H1 (cell line): Measurements from ENCODE around the gene CHST13. TPM values are rescaled to one million over a fixed set of nuclear protein-coding genes. Genes with fewer than 3 reads are reported as not detected.

ENCODE experiments used
- CTCF ChIA-PET: fragments of 300-600 bp; sonication (Branson Sonifier 250); formaldehyde crosslinking; loops from one replicate; lab custom pipeline; 2021; ENCODE audit not compliant: partially characterized antibody; lab: Charles Lee
- POLR2A ChIA-PET: fragments of 300-600 bp; sonication (Branson Sonifier 250); formaldehyde crosslinking; loops from one replicate; lab custom pipeline; 2021; ENCODE audit warnings: inconsistent platforms; ENCODE audit not compliant: partially characterized antibody; lab: Charles Lee
- DNase-seq, 2 experiments: peaks; one replicate each; pipeline versions ENCODE4 v3.0.0 to v3.0.0-alpha.2; 2010 to 2022; ENCODE audit warnings: low spot score in 2 of 2, low read depth in 1 of 2, mixed read lengths in 1 of 2
- FAIRE-seq: peaks from 2 replicates; lab custom pipeline; 2011; peaks lifted over from hg19 to GRCh38; lab: Jason Lieb, UNC
- H2AFZ ChIP-seq: 2 replicates; pipeline ENCODE4 v1.8.1; 2012; ENCODE audit warnings: low read length, inconsistent platforms
- H2AK5ac ChIP-seq: 2 replicates; pipeline ENCODE4 v1.6.1; 2013; ENCODE audit warnings: low read depth, low read length
- H2BK120ac ChIP-seq: replicated peaks from 2 replicates; pipeline ENCODE3; 2013; ENCODE audit warnings: low read depth, low read length, inconsistent platforms
- H2BK12ac ChIP-seq: 2 replicates; pipeline ENCODE4 v1.6.1; 2013; ENCODE audit warnings: low read depth, low read length
- H2BK15ac ChIP-seq: 2 replicates; pipeline ENCODE4 v1.6.1; 2013; ENCODE audit warnings: low read length
- H2BK20ac ChIP-seq: 2 replicates; pipeline ENCODE4 v1.6.1; 2013; ENCODE audit warnings: low read length
- H2BK5ac ChIP-seq: 2 replicates; pipeline ENCODE4 v1.6.1; 2013; ENCODE audit warnings: low read depth, low read length
- H3K14ac ChIP-seq: 2 replicates; pipeline ENCODE4 v1.6.1; 2013; ENCODE audit warnings: inconsistent platforms; ENCODE audit not compliant: insufficient read length
- H3K18ac ChIP-seq: 2 replicates; pipeline ENCODE4 v1.6.1; 2013; ENCODE audit warnings: low read length; ENCODE audit errors: extremely low read depth
- H3K23ac ChIP-seq: 2 replicates; pipeline ENCODE4 v1.6.1; 2013; ENCODE audit warnings: inconsistent platforms; ENCODE audit not compliant: insufficient read length
- H3K23me2 ChIP-seq: 2 replicates; pipeline ENCODE4 v1.6.1; 2013; ENCODE audit warnings: low read depth, low read length
- H3K27ac ChIP-seq: 2 replicates; pipeline ENCODE4 v1.6.1; 2011; ENCODE audit warnings: low read depth, low read length, inconsistent platforms
- H3K27me3 ChIP-seq, 4 experiments: replicated peaks in 1 of 4; 1 replicate in 1 of 4; 2 replicates in 3 of 4; pipeline versions ENCODE4 v1.6.1 to v1.8.1; 2011 to 2013; ENCODE audit warnings: low read length in 3 of 4, mild to moderate bottlenecking in 3 of 4, inconsistent platforms in 2 of 4, mixed read lengths in 2 of 4, moderate library complexity in 1 of 4; ENCODE audit not compliant: control insufficient read depth in 3 of 4, insufficient read depth in 3 of 4; ENCODE audit errors: extremely low read depth in 1 of 4
- H3K36me3 ChIP-seq, 4 experiments: 2 replicates each; pipeline versions ENCODE4 v1.6.1 to v1.8.1; 2011 to 2013; ENCODE audit warnings: mild to moderate bottlenecking in 4 of 4, low read length in 3 of 4, moderate library complexity in 2 of 4, control low read depth in 1 of 4, inconsistent platforms in 1 of 4; ENCODE audit not compliant: insufficient read depth in 4 of 4, control insufficient read depth in 2 of 4
- H3K4ac ChIP-seq: replicated peaks from 2 replicates; pipeline ENCODE3; 2013; ENCODE audit warnings: low read length, low read depth, mixed read lengths, inconsistent platforms; ENCODE audit not compliant: insufficient read length
- H3K4me1 ChIP-seq, 4 experiments: replicated peaks in 1 of 4; 1 replicate in 1 of 4; 2 replicates in 3 of 4; pipeline versions ENCODE4 v1.6.1 to v1.8.1; 2011 to 2013; ENCODE audit warnings: low read length in 3 of 4, inconsistent platforms in 2 of 4, mixed read lengths in 1 of 4; ENCODE audit not compliant: insufficient read depth in 4 of 4, control insufficient read depth in 3 of 4
- H3K4me2 ChIP-seq, 2 experiments: 2 replicates each; pipeline versions ENCODE4 v1.6.1 to v1.8.1; 2011 to 2013; ENCODE audit warnings: low read depth in 2 of 2, low read length in 2 of 2, control low read depth in 1 of 2, inconsistent platforms in 1 of 2, mild to moderate bottlenecking in 1 of 2; ENCODE audit not compliant: insufficient read depth in 1 of 2
- H3K4me3 ChIP-seq, 4 experiments: fragments of 200-600, 300-600 bp in 1 of 4; sonication (generic), shearing (Covaris generic), sonication (Bioruptor Twin) in 1 of 4; 2 replicates each; pipeline versions ENCODE4 v1.5.1 to v1.8.1; 2011 to 2016; ENCODE audit warnings: low read length in 4 of 4, low read depth in 3 of 4, control low read depth in 2 of 4, inconsistent platforms in 2 of 4, mild to moderate bottlenecking in 2 of 4, mixed read lengths in 1 of 4, moderate library complexity in 1 of 4; ENCODE audit not compliant: insufficient read depth in 2 of 4; ENCODE audit errors: extremely low read depth in 1 of 4
- H3K56ac ChIP-seq: replicated peaks from 2 replicates; pipeline ENCODE3; 2013; ENCODE audit warnings: low read depth, mild to moderate bottlenecking, mixed read lengths, low read length, inconsistent platforms; ENCODE audit not compliant: insufficient read length
- H3K79me1 ChIP-seq: 2 replicates; pipeline ENCODE4 v1.6.1; 2013; ENCODE audit warnings: low read depth, low read length, control low read depth
- H3K79me2 ChIP-seq, 2 experiments: 2 replicates each; pipeline versions ENCODE4 v1.6.1 to v1.8.1; 2012 to 2013; ENCODE audit warnings: low read length in 2 of 2, mild to moderate bottlenecking in 2 of 2, inconsistent platforms in 1 of 2; ENCODE audit not compliant: insufficient read depth in 2 of 2, control insufficient read depth in 1 of 2
- H3K9ac ChIP-seq, 4 experiments: replicated peaks in 1 of 4; 1 replicate in 1 of 4; 2 replicates in 3 of 4; pipeline versions ENCODE4 v1.6.1 to v1.8.1; 2011 to 2013; ENCODE audit warnings: low read depth in 3 of 4, low read length in 3 of 4, control low read depth in 2 of 4, mild to moderate bottlenecking in 2 of 4, moderate library complexity in 2 of 4, inconsistent platforms in 1 of 4; ENCODE audit errors: extremely low read depth in 1 of 4
- H3K9me3 ChIP-seq, 2 experiments: 2 replicates each; pipeline versions ENCODE4 v1.6.1 to v1.8.1; 2012 to 2013; ENCODE audit warnings: mild to moderate bottlenecking in 2 of 2, moderate library complexity in 2 of 2, control low read depth in 1 of 2, inconsistent platforms in 1 of 2, low read depth in 1 of 2, low read length in 1 of 2, mixed read lengths in 1 of 2; ENCODE audit not compliant: insufficient read depth in 2 of 2
- H4K20me1 ChIP-seq, 2 experiments: replicated peaks in 1 of 2; 2 replicates each; pipeline versions ENCODE3 to v1.8.1; 2011 to 2013; ENCODE audit warnings: inconsistent platforms in 2 of 2, low read length in 2 of 2, mild to moderate bottlenecking in 1 of 2; ENCODE audit not compliant: insufficient read depth in 2 of 2, control insufficient read depth in 1 of 2
- H4K5ac ChIP-seq: 2 replicates; pipeline ENCODE4 v1.6.1; 2013; ENCODE audit warnings: low read length, low read depth, mixed read lengths, inconsistent platforms; ENCODE audit not compliant: insufficient read length
- H4K8ac ChIP-seq: 2 replicates; pipeline ENCODE4 v1.8.0; 2013; ENCODE audit warnings: mild to moderate bottlenecking, moderate library complexity, low read length, inconsistent platforms; ENCODE audit not compliant: insufficient read depth; ENCODE audit errors: extremely low read depth
- H4K91ac ChIP-seq: replicated peaks from 2 replicates; pipeline ENCODE3; 2013; ENCODE audit warnings: low read length, mixed read lengths, inconsistent platforms; ENCODE audit not compliant: insufficient read length
- KDM4A ChIP-seq: IDR thresholded peaks from one replicate; pipeline ENCODE4 v1.7.1; 2012; ENCODE audit warnings: low read depth, mild to moderate bottlenecking, moderate library complexity, low read length, inconsistent platforms; ENCODE audit not compliant: severe bottlenecking
- MAX ChIP-seq: IDR thresholded peaks from 2 replicates; pipeline ENCODE4 v1.6.1; 2012; ENCODE audit warnings: inconsistent platforms
- RAD21 ChIP-seq, 2 experiments: IDR thresholded peaks in 1 of 2; conservative IDR thresholded peaks in 1 of 2; 2 replicates each; pipeline ENCODE4 v1.6.1; 2011; ENCODE audit warnings: low read depth in 2 of 2, low read length in 2 of 2, improper control_type of control experiment in 1 of 2, inconsistent platforms in 1 of 2, mild to moderate bottlenecking in 1 of 2, moderate library complexity in 1 of 2
- TCF12 ChIP-seq: IDR thresholded peaks from 2 replicates; pipeline ENCODE4 v1.6.1; 2011; ENCODE audit warnings: low read depth, mild to moderate bottlenecking, low read length
- WGBS, 2 experiments: shearing (Covaris generic) in 1 of 2; methylation state at CpG; one replicate each; pipeline versions ENCODE4 v1.1.6 to v1.1.7; 2013 to 2015; ENCODE audit warnings: low lambda C conversion rate in 2 of 2, mixed read lengths in 2 of 2, inconsistent platforms in 1 of 2, low coverage in 1 of 2, missing lambda C conversion rate in 1 of 2; ENCODE audit not compliant: insufficient replicate concordance in 2 of 2, insufficient coverage in 1 of 2, insufficient read length in 1 of 2; ENCODE audit errors: extremely low coverage in 1 of 2, missing lambda C conversion rate in 1 of 2; 5-methylcytosine and 5-hydroxymethylcytosine counted together
- polyA plus RNA-seq, 7 experiments: library from polyadenylated mRNA; depleted of rRNA in 3 of 7; stranded (reverse) in 5 of 7; unstranded in 2 of 7; fragments of >200 nt in 5 of 7; fragments of 200-250 nt in 2 of 7; gene quantifications; 1 replicate in 5 of 7; 2 replicates in 1 of 7; 4 replicates in 1 of 7; pipeline versions ENCODE4 v1.2.1 to v1.2.3, GENCODE V29; 2011 to 2013; ENCODE audit warnings: missing spikeins in 2 of 7, mixed read lengths in 2 of 7
- total RNA-seq: library from RNA; stranded (reverse); fragmentation: NEBNext Ultra II Directional; extraction: Animal tissue kit (Norgen Biotek cat#: 25700); gene quantifications from 2 replicates; pipeline ENCODE4 v1.2.1, GENCODE V29; 2021

CHST13 gene
- total and polyA plus RNA-seq, 2 of the 8 experiments (the other 6 are each of a cell fraction or from before 2014, with no cell fraction given): 5.4 to 11.7 TPM

- Histone ChIP-seq H3K23me2 (peaks cover 7% of the 10 kb centered on the region; the same call in 1 of the 2 replicates), H3K27ac (no peak overlapping the region), H3K9me3 (no peaks in the 10 kb centered on the region), H2BK15ac (no peak overlapping the region), H3K4ac (no peak overlapping the region), H3K79me1 (no peaks in the 10 kb centered on the region), H3K4me1 (no peaks in the 10 kb centered on the region), H2BK5ac (no peak overlapping the region), H3K18ac (no peak overlapping the region), H2BK12ac (no peak overlapping the region), H3K4me3 (no peak overlapping the region), H2AK5ac (no peak overlapping the region), H3K23ac (no peak overlapping the region), H4K91ac (no peak overlapping the region), H3K36me3 (no peaks in the 10 kb centered on the region; a peak in 1 of 8 replicates), H3K14ac (no peak overlapping the region), H3K4me2 (no peak overlapping the region), H3K79me2 (no peaks in the 10 kb centered on the region), H2BK120ac (no peak overlapping the region), H4K20me1 (peaks cover 0 to 5% of the 10 kb centered on the region in 2 experiments), H3K56ac (no peak overlapping the region), H4K5ac (no peak overlapping the region), H2BK20ac (no peak overlapping the region), H2AFZ (0 out of 2 replicates have a peak overlapping the region, but pooled peaks have one; percentile 32), H3K27me3 (peaks cover 0 to 5% (median 2%) of the 10 kb centered on the region in 4 experiments; a peak in 1 of 7 replicates), H4K8ac (peak overlapping the region; percentile 74; the same call in 1 of the 2 replicates), H3K9ac (no peak overlapping the region)
- ChIA-PET CTCF (interaction anchor here (1.0 to 2.5 kb wide), 4 partner anchors 9 to 19 kb away, joined by 3 to 7 read pairs (median 6); no protein-coding TSS in a partner anchor), POLR2A (no interaction called here)
- DNase-seq: peak in 1 of 2 experiments; percentile 50
- no peak for FAIRE-seq
- TF ChIP-seq MAX: peak; percentile 32; the same call in 1 of the 2 replicates
- no peak for TF ChIP-seq RAD21 (IDR thresholded peaks at IDR 0.05 in 1 of 2, conservative IDR thresholded peaks at IDR 0.05 in 1 of 2; ENCODE audit: low read depth in 2 of 2, low read length in 2 of 2)
- no peak for TF ChIP-seq TCF12
- TF ChIP-seq KDM4A: peak; percentile 16
- WGBS, 2 experiments: 82% methylated on average over 91 of the region's 101 CpGs; no CpG with 5 or more reads in 1 of the 2 experiments
Measured at GRCh38 chr3:126541628-126542339, 17.8 kb downstream of the CHST13 start.
